Activated T-cell treated with anti-CD3 and anti-CD28 coated beads, Interleukin-2, amount 50 U/mL, for 24 hours (primary cell): ENCODE measurements around the gene KRT6A.

Experiments
- DNase-seq: peaks from one replicate; pipeline ENCODE4 v3.0.0-alpha.2; 2020
- H3K27ac Mint-ChIP-seq: 2 replicates; pipeline ENCODE4 v1.8.0; 2020; ENCODE audit warnings: mild to moderate bottlenecking, mixed read lengths
- H3K27me3 Mint-ChIP-seq: 2 replicates; pipeline ENCODE4 v1.8.0; 2020; ENCODE audit warnings: mixed read lengths
- H3K36me3 Mint-ChIP-seq: 2 replicates; pipeline ENCODE4 v1.8.0; 2020; ENCODE audit warnings: low read depth, mixed read lengths
- H3K4me1 Mint-ChIP-seq: 2 replicates; pipeline ENCODE4 v1.8.0; 2020; ENCODE audit warnings: low read depth, mixed read lengths
- H3K4me3 Mint-ChIP-seq: 2 replicates; pipeline ENCODE4 v1.8.0; 2020; ENCODE audit warnings: mild to moderate bottlenecking, moderate library complexity, mixed read lengths
- H3K9me3 Mint-ChIP-seq: 2 replicates; pipeline ENCODE4 v1.8.0; 2020; ENCODE audit warnings: mixed read lengths

Gene KRT6A

GRCh38 chr12:52529417-52529816, 36.4 kb upstream of the KRT6A start:
- H3K36me3 Mint-ChIP-seq: no peaks in the 10 kb centered on the region
- no peak for DNase-seq
- no peaks in the 10 kb centered on the region for H3K4me1 Mint-ChIP-seq
- no peak overlapping the region for H3K4me3 Mint-ChIP-seq
- no peaks in the 10 kb centered on the region for H3K27me3 Mint-ChIP-seq
- no peak overlapping the region for H3K27ac Mint-ChIP-seq
- H3K9me3 Mint-ChIP-seq: no peaks in the 10 kb centered on the region

- Mint-ChIP-seq H3K4me3 (no peak overlapping the region), H3K36me3 (no peaks in the 10 kb centered on the region), H3K9me3 (no peaks in the 10 kb centered on the region), H3K4me1 (no peaks in the 10 kb centered on the region), H3K27me3 (no peaks in the 10 kb centered on the region), H3K27ac (no peak overlapping the region)
- peak; percentile 6 for DNase-seq
Observed at GRCh38 chr12:52528641-52529143, 35.6 kb upstream of the KRT6A start.

- Mint-ChIP-seq H3K27ac (no peak overlapping the region), H3K36me3 (no peaks in the 10 kb centered on the region), H3K9me3 (no peaks in the 10 kb centered on the region), H3K27me3 (no peaks in the 10 kb centered on the region), H3K4me1 (no peaks in the 10 kb centered on the region), H3K4me3 (no peak overlapping the region)
- no peak for DNase-seq
Observed at GRCh38 chr12:52527121-52527800, 34.2 kb upstream of the KRT6A start.

- no peaks in the 10 kb centered on the region for H3K9me3 Mint-ChIP-seq
- H3K27me3 Mint-ChIP-seq: no peaks in the 10 kb centered on the region
- H3K4me1 Mint-ChIP-seq: no peaks in the 10 kb centered on the region
- no peaks in the 10 kb centered on the region for H3K36me3 Mint-ChIP-seq
- peak; percentile 19 for DNase-seq
- H3K27ac Mint-ChIP-seq: no peak overlapping the region
- no peak overlapping the region for H3K4me3 Mint-ChIP-seq
Observed at GRCh38 chr12:52526511-52526951, 33.5 kb upstream of the KRT6A start.

- Mint-ChIP-seq H3K36me3 (no peaks in the 10 kb centered on the region), H3K4me3 (no peak overlapping the region), H3K27me3 (no peaks in the 10 kb centered on the region), H3K4me1 (no peaks in the 10 kb centered on the region), H3K9me3 (no peaks in the 10 kb centered on the region), H3K27ac (no peak overlapping the region)
- DNase-seq: peak; percentile 19
Observed at GRCh38 chr12:52525661-52526499, 32.8 kb upstream of the KRT6A start.

GRCh38 chr12:52524898-52525591, 32.0 kb upstream of the KRT6A start:
- Mint-ChIP-seq H3K27me3 (no peaks in the 10 kb centered on the region), H3K4me1 (no peaks in the 10 kb centered on the region)

GRCh38 chr12:52524241-52524897, 31.3 kb upstream of the KRT6A start:
- H3K4me3 Mint-ChIP-seq: no peak overlapping the region
- no peaks in the 10 kb centered on the region for H3K9me3 Mint-ChIP-seq
- no peak for DNase-seq
- H3K4me1 Mint-ChIP-seq: no peaks in the 10 kb centered on the region
- H3K27me3 Mint-ChIP-seq: no peaks in the 10 kb centered on the region
- no peaks in the 10 kb centered on the region for H3K36me3 Mint-ChIP-seq
- no peak overlapping the region for H3K27ac Mint-ChIP-seq

More at GRCh38 chr12:52524898-52525591, 32.0 kb upstream of the KRT6A start:
- no peak for DNase-seq
- Mint-ChIP-seq H3K36me3 (no peaks in the 10 kb centered on the region), H3K4me3 (no peak overlapping the region), H3K27ac (no peak overlapping the region), H3K9me3 (no peaks in the 10 kb centered on the region)

GRCh38 chr12:52523824-52524223, 30.8 kb upstream of the KRT6A start:
- Mint-ChIP-seq H3K9me3 (no peaks in the 10 kb centered on the region), H3K36me3 (no peaks in the 10 kb centered on the region), H3K27me3 (no peaks in the 10 kb centered on the region), H3K4me1 (no peaks in the 10 kb centered on the region), H3K27ac (no peak overlapping the region), H3K4me3 (no peak overlapping the region)
- no peak for DNase-seq

GRCh38 chr12:52522346-52523011, 29.4 kb upstream of the KRT6A start:
- H3K27me3 Mint-ChIP-seq: no peaks in the 10 kb centered on the region

GRCh38 chr12:52521568-52522266, 28.7 kb upstream of the KRT6A start:
- Mint-ChIP-seq H3K36me3 (no peaks in the 10 kb centered on the region), H3K27me3 (no peaks in the 10 kb centered on the region), H3K9me3 (no peaks in the 10 kb centered on the region), H3K4me3 (no peak overlapping the region), H3K4me1 (no peaks in the 10 kb centered on the region), H3K27ac (no peak overlapping the region)
- DNase-seq: no peak

More at GRCh38 chr12:52522346-52523011, 29.4 kb upstream of the KRT6A start:
- Mint-ChIP-seq H3K27ac (no peak overlapping the region), H3K4me3 (no peak overlapping the region), H3K36me3 (no peaks in the 10 kb centered on the region), H3K4me1 (no peaks in the 10 kb centered on the region), H3K9me3 (no peaks in the 10 kb centered on the region)
- no peak for DNase-seq

GRCh38 chr12:52521175-52521567, 28.1 kb upstream of the KRT6A start:
- Mint-ChIP-seq H3K4me3 (no peak overlapping the region), H3K27ac (no peak overlapping the region)
- DNase-seq: no peak

GRCh38 chr12:52519826-52520662, 27.0 kb upstream of the KRT6A start, which contains the start of gene KRT5:
KRT5 (minus strand) TSS chr12:52520394; CDS start chr12:52520296, 98 bp downstream.
- Mint-ChIP-seq H3K9me3 (no peaks in the 10 kb centered on the region), H3K27me3 (no peaks in the 10 kb centered on the region), H3K27ac (no peak within 1 kb of the TSS), H3K4me1 (no peaks in the 10 kb centered on the region), H3K36me3 (no peaks in the 10 kb centered on the region), H3K4me3 (no peak within 1 kb of the TSS)
- DNase-seq: no peak

More at GRCh38 chr12:52521175-52521567, 28.1 kb upstream of the KRT6A start:
- H3K27me3 Mint-ChIP-seq: no peaks in the 10 kb centered on the region
- no peaks in the 10 kb centered on the region for H3K4me1 Mint-ChIP-seq
- no peaks in the 10 kb centered on the region for H3K9me3 Mint-ChIP-seq
- no peaks in the 10 kb centered on the region for H3K36me3 Mint-ChIP-seq

- DNase-seq: no peak
- Mint-ChIP-seq H3K36me3 (no peaks in the 10 kb centered on the region), H3K27ac (no peak overlapping the region), H3K4me1 (no peaks in the 10 kb centered on the region), H3K9me3 (no peaks in the 10 kb centered on the region), H3K4me3 (no peak overlapping the region), H3K27me3 (no peaks in the 10 kb centered on the region)
Observed at GRCh38 chr12:52519387-52519703, 26.3 kb upstream of the KRT6A start.
